Kidney epithelial cell (primary cell): ENCODE results near the gene MAP4K5. TPM values are rescaled to one million over a fixed set of nuclear protein-coding genes. Genes with fewer than 3 reads are reported as not detected.

Experiments used
- DNase-seq: peaks from one replicate; pipeline ENCODE4 v3.0.0-alpha.2; 2010; ENCODE audit warnings: low read depth
- H3K27me3 ChIP-seq: 2 replicates; pipeline ENCODE4 v1.6.0; 2011; ENCODE audit warnings: low read length; ENCODE audit not compliant: control insufficient read depth, insufficient read depth
- H3K36me3 ChIP-seq: 2 replicates; pipeline ENCODE4 v1.5.1; 2011; ENCODE audit warnings: low read length; ENCODE audit not compliant: control insufficient read depth, insufficient read depth
- H3K4me3 ChIP-seq: 2 replicates; pipeline ENCODE4 v1.5.1; 2011; ENCODE audit warnings: low read depth, mild to moderate bottlenecking, control low read depth, low read length
- total RNA-seq: library from RNA; depleted of rRNA; stranded (reverse); fragments of >200 nt; gene quantifications from 2 replicates; pipeline ENCODE4 v1.2.3, GENCODE V29; 2015
- TF ChIP-seq, protein P1 (sequence below): IDR thresholded peaks from 2 replicates; pipeline ENCODE4 v1.5.1; 2011; ENCODE audit warnings: mild to moderate bottlenecking, moderate library complexity, low read length, control low read depth, inconsistent platforms; ENCODE audit not compliant: insufficient read depth, poor library complexity, severe bottlenecking

MAP4K5 gene
- total RNA-seq, 1 donor from 2014 or later, result 131 TPM

DNA sequence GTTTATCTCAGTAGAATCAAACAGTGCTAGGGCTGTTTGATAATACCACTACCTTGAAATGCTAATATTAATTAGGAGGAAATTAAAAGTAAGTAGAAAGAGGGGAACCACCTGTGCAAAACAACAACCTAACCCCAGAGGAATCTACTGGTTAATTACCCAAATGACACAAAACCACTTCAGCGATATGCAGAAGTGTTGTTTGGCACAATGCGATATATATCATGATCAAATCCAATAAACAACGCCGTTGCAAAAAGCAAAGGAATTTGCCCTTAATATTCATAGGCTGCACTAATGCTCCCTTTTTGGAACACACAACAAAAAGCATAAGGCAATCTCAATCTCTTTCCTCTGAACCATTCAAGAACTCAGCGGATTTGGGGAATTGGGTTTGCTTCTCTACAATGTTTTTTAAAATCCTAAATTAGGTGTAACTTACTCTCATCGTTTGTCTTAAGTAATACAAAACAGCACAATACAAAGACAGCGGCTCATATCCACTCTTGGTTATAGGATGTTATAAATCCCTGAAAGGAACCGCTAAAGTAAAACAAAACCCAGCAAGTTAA is 1.5 kb downstream of the MAP4K5 start:
- Histone ChIP-seq H3K36me3 (no peaks in the 10 kb centered on the region), H3K27me3 (no peaks in the 10 kb centered on the region), H3K4me3 (peak overlapping the region; percentile 92)
- TF ChIP-seq, protein P1, sequence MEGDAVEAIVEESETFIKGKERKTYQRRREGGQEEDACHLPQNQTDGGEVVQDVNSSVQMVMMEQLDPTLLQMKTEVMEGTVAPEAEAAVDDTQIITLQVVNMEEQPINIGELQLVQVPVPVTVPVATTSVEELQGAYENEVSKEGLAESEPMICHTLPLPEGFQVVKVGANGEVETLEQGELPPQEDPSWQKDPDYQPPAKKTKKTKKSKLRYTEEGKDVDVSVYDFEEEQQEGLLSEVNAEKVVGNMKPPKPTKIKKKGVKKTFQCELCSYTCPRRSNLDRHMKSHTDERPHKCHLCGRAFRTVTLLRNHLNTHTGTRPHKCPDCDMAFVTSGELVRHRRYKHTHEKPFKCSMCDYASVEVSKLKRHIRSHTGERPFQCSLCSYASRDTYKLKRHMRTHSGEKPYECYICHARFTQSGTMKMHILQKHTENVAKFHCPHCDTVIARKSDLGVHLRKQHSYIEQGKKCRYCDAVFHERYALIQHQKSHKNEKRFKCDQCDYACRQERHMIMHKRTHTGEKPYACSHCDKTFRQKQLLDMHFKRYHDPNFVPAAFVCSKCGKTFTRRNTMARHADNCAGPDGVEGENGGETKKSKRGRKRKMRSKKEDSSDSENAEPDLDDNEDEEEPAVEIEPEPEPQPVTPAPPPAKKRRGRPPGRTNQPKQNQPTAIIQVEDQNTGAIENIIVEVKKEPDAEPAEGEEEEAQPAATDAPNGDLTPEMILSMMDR, result no peak
- no peak for DNase-seq

DNA sequence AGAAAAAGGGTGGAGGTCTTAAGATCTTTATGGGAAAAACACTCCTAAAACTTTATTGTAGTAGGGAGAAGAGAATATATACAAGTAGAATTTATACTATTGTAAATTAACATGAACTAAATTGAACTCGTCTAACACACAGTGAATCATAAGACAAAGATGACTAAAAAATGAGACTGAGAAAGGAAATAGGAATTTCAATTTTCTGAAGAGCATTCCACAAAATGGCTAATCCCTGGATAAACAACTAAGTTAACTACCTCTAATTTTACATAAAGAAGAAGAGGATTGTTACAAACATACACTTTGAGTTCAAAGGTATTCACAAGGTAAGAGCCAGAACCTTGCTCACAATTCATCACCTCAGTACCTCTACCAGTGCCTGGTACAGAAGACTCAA is 2.0 kb downstream of the MAP4K5 start:
- DNase-seq, result no peak
- peak overlapping the region; percentile 92 for H3K4me3 ChIP-seq
- no peaks in the 10 kb centered on the region for H3K36me3 ChIP-seq
- H3K27me3 ChIP-seq, result no peaks in the 10 kb centered on the region
- TF ChIP-seq, protein P1, result no peak

DNA sequence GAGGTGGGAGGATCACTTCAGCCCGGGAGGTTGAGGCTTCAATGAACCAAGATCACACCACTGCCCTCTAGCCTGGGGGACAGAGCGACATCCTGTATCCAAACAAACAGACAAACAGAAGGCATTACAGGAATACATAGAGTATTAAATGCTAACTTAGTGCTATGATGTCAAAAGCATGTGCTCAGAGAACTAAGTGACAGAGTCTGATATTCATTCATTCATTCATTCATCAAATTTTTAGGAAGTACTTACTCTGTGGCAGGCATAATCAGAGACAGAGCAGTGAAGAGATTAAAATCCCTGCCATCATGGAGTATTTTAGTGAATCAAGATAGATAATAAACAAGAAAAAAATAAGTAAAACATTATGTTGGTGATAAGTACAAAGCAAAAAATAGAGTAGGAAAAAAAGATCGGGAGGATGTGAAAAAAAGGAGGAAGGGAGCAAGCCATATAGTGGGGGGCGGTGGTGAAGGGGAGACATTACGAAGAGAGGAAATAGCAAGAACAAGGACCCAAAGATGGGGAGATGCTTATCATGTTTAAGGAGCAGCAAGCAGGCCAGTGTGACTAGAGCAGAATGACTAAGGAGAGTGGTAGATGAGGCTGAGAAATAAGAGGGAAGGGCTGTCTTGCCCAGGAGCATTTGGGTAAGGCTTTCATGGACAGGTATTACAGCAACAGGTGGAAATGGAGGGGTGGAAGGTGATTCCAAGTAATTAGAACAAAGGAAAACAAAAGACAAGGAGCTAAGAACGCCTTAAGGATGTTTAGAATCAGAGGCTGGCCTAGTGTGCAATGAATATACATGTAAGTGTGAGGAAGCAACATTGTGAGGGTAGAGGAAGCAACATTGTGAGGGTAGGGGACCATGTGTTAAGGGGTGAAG is 2.8 kb downstream of the MAP4K5 start:
- DNase-seq, result no peak
- H3K4me3 ChIP-seq, result peak overlapping the region; percentile 1
- TF ChIP-seq, protein P1, result no peak
- H3K27me3 ChIP-seq, result no peaks in the 10 kb centered on the region
- no peaks in the 10 kb centered on the region for H3K36me3 ChIP-seq

DNA sequence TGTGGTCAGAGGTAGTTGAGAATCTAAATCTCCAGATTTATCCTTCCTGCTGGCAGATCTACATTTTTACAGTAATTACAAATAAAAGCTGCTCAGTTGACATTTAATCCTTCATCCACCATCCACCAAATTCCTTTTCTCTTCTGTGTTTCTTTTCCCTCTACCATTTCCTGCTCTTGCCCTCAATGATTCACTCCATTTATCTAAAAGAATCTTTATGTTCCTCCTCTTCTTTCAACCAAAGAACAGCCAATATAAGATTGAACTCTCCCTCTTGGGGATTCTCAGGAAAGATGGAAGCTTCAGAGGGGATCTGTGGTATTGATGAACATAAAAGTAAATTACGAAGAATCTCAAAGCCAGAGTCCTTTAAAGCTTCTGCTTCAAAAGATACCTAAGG is 4.4 kb downstream of the MAP4K5 start:
- no peak overlapping the region for H3K4me3 ChIP-seq
- H3K27me3 ChIP-seq, result no peaks in the 10 kb centered on the region
- TF ChIP-seq, protein P1, result no peak
- no peak for DNase-seq
- no peaks in the 10 kb centered on the region for H3K36me3 ChIP-seq

DNA sequence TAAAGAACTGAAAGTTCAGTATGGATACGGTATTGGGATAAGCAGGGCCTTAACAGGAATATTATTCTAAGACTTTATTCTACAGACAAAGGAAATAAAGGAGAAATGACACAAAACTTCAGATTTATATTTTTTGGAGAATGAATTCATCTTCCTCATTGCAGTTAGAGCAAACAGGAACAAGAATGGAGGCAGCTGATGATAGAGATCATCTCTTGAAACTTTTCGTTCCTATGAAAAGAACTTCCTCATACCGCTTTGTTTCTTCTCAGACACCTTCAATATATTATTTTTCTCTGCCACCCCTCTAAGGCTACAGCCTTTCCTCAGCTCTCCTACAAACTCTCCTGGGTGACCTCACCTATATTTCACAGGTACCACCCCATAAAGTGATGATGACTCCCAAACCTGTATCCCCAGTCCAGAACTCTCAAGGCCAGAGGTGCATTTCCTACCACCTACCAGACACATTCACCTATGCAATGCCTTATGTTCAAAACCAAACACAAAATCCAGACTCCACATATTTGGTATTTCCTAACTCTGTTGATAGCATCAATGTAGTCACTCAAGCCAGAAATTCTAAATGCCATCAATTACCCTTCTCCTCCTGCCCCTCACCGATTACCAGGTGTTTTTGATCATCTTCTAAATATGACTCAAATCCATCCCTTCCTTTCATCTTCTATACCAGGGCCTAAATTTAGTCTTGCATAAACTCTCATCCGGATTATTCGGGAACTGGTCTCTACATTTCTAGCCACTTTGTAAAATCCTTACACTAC is 7.4 kb downstream of the MAP4K5 start:
- no peaks in the 10 kb centered on the region for H3K36me3 ChIP-seq
- no peaks in the 10 kb centered on the region for H3K27me3 ChIP-seq
- no peak for DNase-seq
- no peak overlapping the region for H3K4me3 ChIP-seq
- TF ChIP-seq, protein P1, result no peak
